RWPE2 (cell line): ENCODE measurements around the gene PRAME.

ENCODE experiments used
- ATAC-seq: fragments of 200-7000 bp; cut with Tn5 transposase; 3 replicates; pipeline ENCODE4 v1.9.1; 2021; ENCODE audit warnings: low read depth
- DNase-seq: peaks from one replicate; pipeline ENCODE4 v3.0.0-alpha.2; 2020; ENCODE audit warnings: low spot score
- H3K27ac ChIP-seq: fragments of 450-650 bp; 2 replicates; pipeline ENCODE4 v1.5.1; 2017; ENCODE audit warnings: mild to moderate bottlenecking; ENCODE audit not compliant: poor library complexity, severe bottlenecking
- H3K27me3 ChIP-seq: fragments of 250-450 bp; sonication (Bioruptor Pico); 2 replicates; pipeline ENCODE4 v1.5.1; 2021; ENCODE audit warnings: mild to moderate bottlenecking, moderate library complexity; ENCODE audit not compliant: insufficient read depth, poor library complexity, severe bottlenecking
- H3K36me3 ChIP-seq: fragments of 250-450 bp; sonication (Bioruptor Pico); 2 replicates; pipeline ENCODE4 v1.5.1; 2020; ENCODE audit warnings: low read depth, mild to moderate bottlenecking, moderate library complexity
- H3K4me1 ChIP-seq: fragments of 250-450 bp; sonication (Bioruptor Pico); 2 replicates; pipeline ENCODE4 v1.5.1; 2021; ENCODE audit warnings: mild to moderate bottlenecking, moderate library complexity; ENCODE audit not compliant: insufficient read depth, poor library complexity, severe bottlenecking
- H3K4me3 ChIP-seq: fragments of 250-450 bp; sonication (Bioruptor Pico); 2 replicates; pipeline ENCODE4 v1.5.1; 2021; ENCODE audit warnings: mild to moderate bottlenecking, moderate library complexity; ENCODE audit not compliant: severe bottlenecking
- H3K9me3 ChIP-seq: fragments of 250-450 bp; sonication (Bioruptor Pico); 2 replicates; pipeline ENCODE4 v1.5.1; 2021; ENCODE audit warnings: mild to moderate bottlenecking, moderate library complexity; ENCODE audit not compliant: severe bottlenecking
- CTCF ChIP-seq: fragments of 450-650 bp; IDR thresholded peaks from one replicate; pipeline ENCODE4 v1.5.1; 2017; ENCODE audit warnings: mild to moderate bottlenecking, moderate library complexity; ENCODE audit not compliant: poor library complexity, severe bottlenecking

PRAME gene

GRCh38 chr22:22574361-22574760 is 15.3 kb upstream of the PRAME start:
- no peaks in the 10 kb centered on the region for H3K36me3 ChIP-seq
- H3K4me3 ChIP-seq: no peak overlapping the region
- TF ChIP-seq CTCF: no peak
- H3K27ac ChIP-seq: no peak overlapping the region
- DNase-seq (no peak), ATAC-seq (no peak)
- H3K4me1 ChIP-seq: no peaks in the 10 kb centered on the region
- no peaks in the 10 kb centered on the region for H3K9me3 ChIP-seq
- peaks cover 6% of the 10 kb centered on the region for H3K27me3 ChIP-seq

GRCh38 chr22:22573047-22573889 is 14.2 kb upstream of the PRAME start:
- no peak for TF ChIP-seq CTCF
- Histone ChIP-seq H3K27ac (no peak overlapping the region), H3K4me1 (no peaks in the 10 kb centered on the region), H3K4me3 (no peak overlapping the region), H3K36me3 (no peaks in the 10 kb centered on the region), H3K9me3 (no peaks in the 10 kb centered on the region), H3K27me3 (peaks cover 6% of the 10 kb centered on the region)
- DNase-seq (no peak), ATAC-seq (no peak)

GRCh38 chr22:22571862-22572261 is 12.8 kb upstream of the PRAME start:
- no peak for ATAC-seq
- Histone ChIP-seq H3K4me1 (no peaks in the 10 kb centered on the region), H3K27ac (no peak overlapping the region), H3K4me3 (no peak overlapping the region), H3K36me3 (no peaks in the 10 kb centered on the region), H3K9me3 (no peaks in the 10 kb centered on the region), H3K27me3 (peaks cover 6% of the 10 kb centered on the region)
- no peak for TF ChIP-seq CTCF
- DNase-seq: no peak

- no peak for TF ChIP-seq CTCF
- Histone ChIP-seq H3K4me1 (no peaks in the 10 kb centered on the region), H3K9me3 (no peaks in the 10 kb centered on the region), H3K36me3 (no peaks in the 10 kb centered on the region), H3K27ac (no peak overlapping the region), H3K4me3 (no peak overlapping the region), H3K27me3 (peaks cover 6% of the 10 kb centered on the region)
- ATAC-seq: no peak
- no peak for DNase-seq
Measured at GRCh38 chr22:22571429-22571828, 12.4 kb upstream of the PRAME start.

- peaks cover 2% of the 10 kb centered on the region for H3K9me3 ChIP-seq
- no peak overlapping the region for H3K4me3 ChIP-seq
- H3K36me3 ChIP-seq: no peaks in the 10 kb centered on the region
- no peaks in the 10 kb centered on the region for H3K4me1 ChIP-seq
- DNase-seq (no peak), ATAC-seq (no peak)
- peaks cover 6% of the 10 kb centered on the region for H3K27me3 ChIP-seq
- no peak for TF ChIP-seq CTCF
- no peak overlapping the region for H3K27ac ChIP-seq
Measured at GRCh38 chr22:22569218-22569617, 10.2 kb upstream of the PRAME start.
